ENCODE measurements around the gene GPC6.

GPC6 gene

DNA sequence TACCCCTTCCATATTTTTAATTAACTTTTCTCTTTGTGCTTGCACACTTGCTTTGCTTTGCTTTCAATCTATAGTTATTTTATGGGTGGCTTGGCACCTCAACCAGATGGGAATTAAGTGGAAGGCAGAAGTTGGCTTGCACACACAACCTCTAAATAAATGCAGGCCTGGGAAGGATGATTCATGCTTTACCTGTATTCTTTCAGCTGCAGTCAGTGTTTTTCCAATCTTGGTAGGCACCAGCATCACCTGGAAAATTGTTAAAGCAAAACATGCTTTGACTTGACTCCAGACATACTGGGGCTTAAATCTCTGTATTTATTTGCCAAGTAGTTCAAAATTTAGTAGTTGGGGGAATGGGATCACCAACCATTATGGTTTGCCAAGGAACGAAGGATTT lies 543.0 kb downstream of the GPC6 start:
- Histone ChIP-seq H3K4me2 (ENCODE audit: low read depth, low read length, poor library complexity, severe bottlenecking) (no peak overlapping the region), H3K9ac (ENCODE audit: low read length) (no peak overlapping the region), H3K9me3 (ENCODE audit: insufficient read depth, low read length) (no peaks in the 10 kb centered on the region), H3K79me2 (ENCODE audit: insufficient read depth, low read length) (no peaks in the 10 kb centered on the region), H2AFZ (ENCODE audit: low read depth, low read length, severe bottlenecking) (no peak overlapping the region), H3K4me3 (ENCODE audit: insufficient read depth, low read length, poor library complexity, severe bottlenecking) (no peak overlapping the region), H3K36me3 (ENCODE audit: low read length) (no peaks in the 10 kb centered on the region), H3K27ac (ENCODE audit: low read depth, low read length) (no peak overlapping the region), H3F3A (ENCODE audit: insufficient read depth) (no peaks in the 10 kb centered on the region), H3K9me2 (replicated peaks; ENCODE audit: insufficient read depth, low read length) (no peaks in the 10 kb centered on the region), H4K20me1 (ENCODE audit: low read depth, low read length) (no peaks in the 10 kb centered on the region), H3K27me3 (ENCODE audit: low read length) (no peaks in the 10 kb centered on the region)
- no peak for TF ChIP-seq EZH2phosphoT487 (conservative IDR thresholded peaks at IDR 0.05; ENCODE audit: low read length)
- TF ChIP-seq, protein P1, sequence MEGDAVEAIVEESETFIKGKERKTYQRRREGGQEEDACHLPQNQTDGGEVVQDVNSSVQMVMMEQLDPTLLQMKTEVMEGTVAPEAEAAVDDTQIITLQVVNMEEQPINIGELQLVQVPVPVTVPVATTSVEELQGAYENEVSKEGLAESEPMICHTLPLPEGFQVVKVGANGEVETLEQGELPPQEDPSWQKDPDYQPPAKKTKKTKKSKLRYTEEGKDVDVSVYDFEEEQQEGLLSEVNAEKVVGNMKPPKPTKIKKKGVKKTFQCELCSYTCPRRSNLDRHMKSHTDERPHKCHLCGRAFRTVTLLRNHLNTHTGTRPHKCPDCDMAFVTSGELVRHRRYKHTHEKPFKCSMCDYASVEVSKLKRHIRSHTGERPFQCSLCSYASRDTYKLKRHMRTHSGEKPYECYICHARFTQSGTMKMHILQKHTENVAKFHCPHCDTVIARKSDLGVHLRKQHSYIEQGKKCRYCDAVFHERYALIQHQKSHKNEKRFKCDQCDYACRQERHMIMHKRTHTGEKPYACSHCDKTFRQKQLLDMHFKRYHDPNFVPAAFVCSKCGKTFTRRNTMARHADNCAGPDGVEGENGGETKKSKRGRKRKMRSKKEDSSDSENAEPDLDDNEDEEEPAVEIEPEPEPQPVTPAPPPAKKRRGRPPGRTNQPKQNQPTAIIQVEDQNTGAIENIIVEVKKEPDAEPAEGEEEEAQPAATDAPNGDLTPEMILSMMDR (IDR thresholded peaks at IDR 0.05; ENCODE audit: insufficient read depth, low read length, poor library complexity, severe bottlenecking): no peak

DNA sequence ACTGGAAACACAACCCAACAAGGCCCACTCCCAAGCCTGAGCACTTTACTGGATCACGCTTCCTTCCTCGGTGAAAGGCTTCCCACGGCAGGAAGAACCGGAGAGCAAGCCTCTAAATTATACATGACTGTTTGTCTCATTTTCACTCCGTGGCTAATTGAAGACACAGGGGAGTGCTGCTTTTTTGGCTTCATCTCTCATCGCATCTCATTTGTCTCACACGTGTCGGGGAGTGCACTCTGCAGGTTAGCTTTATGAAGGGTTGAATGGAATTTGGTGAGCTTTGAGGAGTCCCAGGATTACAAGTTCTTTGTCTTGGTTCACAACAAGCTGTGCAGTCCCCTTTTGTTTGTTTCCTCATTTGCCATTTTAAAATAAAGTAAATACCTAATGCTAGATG lies 544.6 kb downstream of the GPC6 start:
- no peaks in the 10 kb centered on the region for H3F3A ChIP-seq (ENCODE audit: insufficient read depth)
- H3K4me3 ChIP-seq (ENCODE audit: insufficient read depth, low read length, poor library complexity, severe bottlenecking): no peak overlapping the region
- H4K20me1 ChIP-seq (ENCODE audit: low read depth, low read length): no peaks in the 10 kb centered on the region
- H3K79me2 ChIP-seq (ENCODE audit: insufficient read depth, low read length): no peaks in the 10 kb centered on the region
- no peak overlapping the region for H3K27ac ChIP-seq (ENCODE audit: low read depth, low read length)
- H3K9me3 ChIP-seq (ENCODE audit: insufficient read depth, low read length): no peaks in the 10 kb centered on the region
- H3K9me2 ChIP-seq (replicated peaks; ENCODE audit: insufficient read depth, low read length): no peaks in the 10 kb centered on the region
- H3K4me2 ChIP-seq (ENCODE audit: low read depth, low read length, poor library complexity, severe bottlenecking): no peak overlapping the region
- H3K36me3 ChIP-seq (ENCODE audit: low read length): no peaks in the 10 kb centered on the region
- H3K9ac ChIP-seq (ENCODE audit: low read length): no peak overlapping the region
- TF ChIP-seq EZH2phosphoT487 (conservative IDR thresholded peaks at IDR 0.05; ENCODE audit: low read length): no peak
- TF ChIP-seq, protein P1 (IDR thresholded peaks at IDR 0.05; ENCODE audit: insufficient read depth, low read length, poor library complexity, severe bottlenecking): no peak
- no peak overlapping the region for H2AFZ ChIP-seq (ENCODE audit: low read depth, low read length, severe bottlenecking)
- H3K27me3 ChIP-seq (ENCODE audit: low read length): no peaks in the 10 kb centered on the region

DNA sequence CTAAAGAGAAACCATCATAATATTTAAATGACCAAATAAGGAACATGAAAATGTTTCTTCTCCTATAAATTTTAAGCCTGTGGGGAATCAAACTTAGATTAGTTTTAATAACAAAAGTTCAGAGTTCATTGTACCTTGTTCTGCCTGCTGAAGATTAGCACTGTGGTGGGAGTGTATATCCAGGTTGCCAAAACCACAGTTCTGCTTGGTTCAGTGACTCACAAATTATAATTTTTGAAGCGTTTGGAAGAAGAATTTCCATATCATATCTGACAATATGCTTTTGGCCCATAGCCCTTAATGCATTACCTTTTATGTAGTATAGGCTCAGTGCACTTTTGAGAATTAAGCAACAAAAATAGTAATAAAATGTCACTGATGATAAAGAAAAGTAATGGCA lies 545.2 kb downstream of the GPC6 start:
- H4K20me1 ChIP-seq (ENCODE audit: low read depth, low read length): no peaks in the 10 kb centered on the region
- TF ChIP-seq, protein P1 (IDR thresholded peaks at IDR 0.05; ENCODE audit: insufficient read depth, low read length, poor library complexity, severe bottlenecking): no peak
- TF ChIP-seq EZH2phosphoT487 (conservative IDR thresholded peaks at IDR 0.05; ENCODE audit: low read length): no peak

More for the DNA sequence above, 545.2 kb downstream of the GPC6 start:
- no peaks in the 10 kb centered on the region for H3K9me3 ChIP-seq (ENCODE audit: insufficient read depth, low read length)
- H3F3A ChIP-seq (ENCODE audit: insufficient read depth): no peaks in the 10 kb centered on the region
- no peaks in the 10 kb centered on the region for H3K9me2 ChIP-seq (replicated peaks; ENCODE audit: insufficient read depth, low read length)
- H3K9ac ChIP-seq (ENCODE audit: low read length): no peak overlapping the region
- H3K27ac ChIP-seq (ENCODE audit: low read depth, low read length): no peak overlapping the region
- H3K79me2 ChIP-seq (ENCODE audit: insufficient read depth, low read length): no peaks in the 10 kb centered on the region
- no peak overlapping the region for H3K4me3 ChIP-seq (ENCODE audit: insufficient read depth, low read length, poor library complexity, severe bottlenecking)
- H3K4me2 ChIP-seq (ENCODE audit: low read depth, low read length, poor library complexity, severe bottlenecking): no peak overlapping the region
- H3K27me3 ChIP-seq (ENCODE audit: low read length): no peaks in the 10 kb centered on the region
- no peaks in the 10 kb centered on the region for H3K36me3 ChIP-seq (ENCODE audit: low read length)
- no peak overlapping the region for H2AFZ ChIP-seq (ENCODE audit: low read depth, low read length, severe bottlenecking)
